Mesenchymal stem cell (in vitro differentiated cells and primary cell): Measurements from ENCODE around the gene MARCHF3.

ENCODE experiments used
- DNase-seq: peaks from one replicate; pipeline ENCODE4 v3.0.0-alpha.2; 2013
- H2AFZ ChIP-seq: one replicate; pipeline ENCODE4 v1.6.1; 2013; ENCODE audit warnings: low read depth, mild to moderate bottlenecking, control low read depth, inconsistent platforms, low read length, moderate library complexity
- H2AK5ac ChIP-seq: 2 replicates; pipeline ENCODE4 v1.6.1; 2013; ENCODE audit warnings: low read length, moderate library complexity, mild to moderate bottlenecking, inconsistent platforms; ENCODE audit not compliant: severe bottlenecking
- H2BK120ac ChIP-seq: one replicate; pipeline ENCODE4 v1.6.1; 2013; ENCODE audit warnings: low read depth, mild to moderate bottlenecking, inconsistent platforms, low read length, moderate library complexity
- H2BK12ac ChIP-seq, 2 experiments: one replicate each; pipeline ENCODE4 v1.6.1; 2013; ENCODE audit warnings: inconsistent platforms in 2 of 2, low read length in 2 of 2, mild to moderate bottlenecking in 2 of 2, moderate library complexity in 2 of 2, control low read depth in 1 of 2
- H2BK15ac ChIP-seq: one replicate; pipeline ENCODE4 v1.6.1; 2013; ENCODE audit warnings: mild to moderate bottlenecking, low read depth, inconsistent platforms; ENCODE audit not compliant: poor library complexity, severe bottlenecking
- H2BK5ac ChIP-seq: 2 replicates; pipeline ENCODE4 v1.6.1; 2013; ENCODE audit warnings: low read depth, mild to moderate bottlenecking, low read length, control low read depth, inconsistent platforms; ENCODE audit not compliant: poor library complexity, severe bottlenecking
- H3K14ac ChIP-seq, 2 experiments: one replicate each; pipeline ENCODE4 v1.6.1; 2013; ENCODE audit warnings: inconsistent platforms in 2 of 2, low read length in 2 of 2, control low read depth in 1 of 2, mild to moderate bottlenecking in 1 of 2, moderate library complexity in 1 of 2
- H3K18ac ChIP-seq, 2 experiments: one replicate each; pipeline ENCODE4 v1.6.1; 2013; ENCODE audit warnings: inconsistent platforms in 2 of 2, low read length in 2 of 2, control low read depth in 1 of 2, low read depth in 1 of 2, mild to moderate bottlenecking in 1 of 2
- H3K23ac ChIP-seq, 2 experiments: one replicate each; pipeline ENCODE4 v1.6.1; 2013; ENCODE audit warnings: inconsistent platforms in 2 of 2, low read length in 2 of 2, mild to moderate bottlenecking in 2 of 2, moderate library complexity in 2 of 2, control low read depth in 1 of 2
- H3K27ac ChIP-seq: 2 replicates; pipeline ENCODE4 v1.5.1; 2013; ENCODE audit warnings: mild to moderate bottlenecking, moderate library complexity, low read length, control low read depth, inconsistent platforms; ENCODE audit not compliant: poor library complexity, severe bottlenecking
- H3K27me3 ChIP-seq, 2 experiments: 2 replicates each; pipeline versions ENCODE4 v1.6.1 to v1.7.0; 2013; ENCODE audit warnings: low read length in 2 of 2, mild to moderate bottlenecking in 2 of 2, moderate library complexity in 2 of 2, control low read depth in 1 of 2, inconsistent platforms in 1 of 2; ENCODE audit not compliant: control insufficient read depth in 1 of 2, insufficient read depth in 1 of 2
- H3K36me3 ChIP-seq, 2 experiments: 2 replicates each; pipeline versions ENCODE4 v1.6.1 to v1.7.0; 2013; ENCODE audit warnings: low read length in 2 of 2, control low read depth in 1 of 2, inconsistent platforms in 1 of 2, low read depth in 1 of 2, mild to moderate bottlenecking in 1 of 2; ENCODE audit not compliant: insufficient read depth in 2 of 2, control insufficient read depth in 1 of 2
- H3K4ac ChIP-seq, 2 experiments: one replicate each; pipeline ENCODE4 v1.6.1; 2013; ENCODE audit warnings: inconsistent platforms in 2 of 2, low read length in 2 of 2, mild to moderate bottlenecking in 2 of 2, moderate library complexity in 2 of 2, control low read depth in 1 of 2, low read depth in 1 of 2
- H3K4me1 ChIP-seq: 2 replicates; pipeline ENCODE4 v1.6.1; 2013; ENCODE audit warnings: low read depth, low read length, control low read depth; ENCODE audit not compliant: control insufficient read depth, insufficient read depth
- H3K4me2 ChIP-seq: 2 replicates; pipeline ENCODE4 v1.6.1; 2013; ENCODE audit warnings: low read length, mild to moderate bottlenecking, inconsistent platforms; ENCODE audit not compliant: poor library complexity, severe bottlenecking
- H3K4me3 ChIP-seq, 2 experiments: 2 replicates each; pipeline versions ENCODE4 v1.5.1 to v1.7.0; 2013; ENCODE audit warnings: low read length in 2 of 2, mild to moderate bottlenecking in 2 of 2, control low read depth in 1 of 2, low read depth in 1 of 2; ENCODE audit not compliant: insufficient read depth in 1 of 2
- H3K79me1 ChIP-seq: replicated peaks from 2 replicates; pipeline ENCODE4 v1.6.1; 2013; ENCODE audit warnings: mild to moderate bottlenecking, control low read depth, low read length, inconsistent platforms; ENCODE audit not compliant: poor library complexity, severe bottlenecking
- H3K9ac ChIP-seq: 2 replicates; pipeline ENCODE4 v1.7.0; 2013; ENCODE audit warnings: mild to moderate bottlenecking, low read length, moderate library complexity
- H3K9me3 ChIP-seq: 2 replicates; pipeline ENCODE4 v1.7.0; 2013; ENCODE audit warnings: mild to moderate bottlenecking, low read length; ENCODE audit not compliant: control insufficient read depth
- H4K8ac ChIP-seq: one replicate; pipeline ENCODE4 v1.6.1; 2013; ENCODE audit warnings: inconsistent platforms, mild to moderate bottlenecking, low read length, moderate library complexity
- H4K91ac ChIP-seq: one replicate; pipeline ENCODE4 v1.6.1; 2013; ENCODE audit warnings: mild to moderate bottlenecking, low read length, inconsistent platforms
- WGBS: methylation state at CpG from one replicate; pipeline ENCODE4 v1.1.7; 2013; ENCODE audit warnings: mixed read lengths; 5-methylcytosine and 5-hydroxymethylcytosine counted together

MARCHF3 gene

DNA sequence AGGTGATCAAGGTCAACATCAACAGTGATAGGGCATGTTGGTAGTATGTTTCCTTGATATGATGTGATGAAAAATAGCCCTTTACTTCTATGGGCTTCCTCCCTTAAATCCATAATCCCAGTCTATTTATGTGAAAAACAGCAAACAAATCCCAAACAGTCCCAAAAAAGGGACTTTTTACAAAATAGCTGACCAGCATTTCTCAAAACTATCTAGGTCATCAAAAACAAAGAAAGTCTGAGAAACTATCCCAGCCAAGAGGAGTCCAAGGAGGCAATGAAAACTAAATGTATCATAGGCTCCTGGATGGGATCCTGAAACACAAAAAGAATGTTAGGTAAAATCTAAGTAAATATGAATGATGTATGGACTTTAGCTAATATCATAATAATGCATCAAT lies 71.2 kb downstream of the MARCHF3 start:
- no peak overlapping the region for H4K8ac ChIP-seq
- H3K9ac ChIP-seq = no peak overlapping the region

DNA sequence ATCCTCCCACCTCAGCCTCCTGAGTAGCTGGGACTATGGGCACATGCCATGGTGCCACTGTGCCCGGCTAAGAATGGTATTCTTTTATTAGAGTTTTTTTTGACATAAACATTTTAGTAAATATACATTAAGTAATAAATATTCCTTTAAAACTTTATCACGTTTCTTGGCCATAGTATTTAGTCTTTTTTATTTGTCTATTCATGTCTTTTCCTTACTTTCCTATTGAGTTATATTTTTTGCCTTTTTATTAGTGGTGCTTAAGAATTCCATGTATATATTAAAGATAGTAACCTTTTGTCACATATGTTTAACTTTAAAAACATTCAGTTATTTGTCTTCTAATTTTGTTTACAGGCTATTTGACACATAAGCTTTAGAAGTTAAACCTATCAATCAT lies 73.4 kb downstream of the MARCHF3 start:
- H2BK5ac ChIP-seq = no peak overlapping the region
- H3K79me1 ChIP-seq = no peaks in the 10 kb centered on the region
- no peaks in the 10 kb centered on the region for H3K27me3 ChIP-seq
- no peak overlapping the region for H3K4me3 ChIP-seq
- H3K4me1 ChIP-seq = no peaks in the 10 kb centered on the region
- H2BK15ac ChIP-seq = no peak overlapping the region
- no peak for DNase-seq
- no peak overlapping the region for H3K27ac ChIP-seq
- no peak overlapping the region for H2BK12ac ChIP-seq
- H4K8ac ChIP-seq = no peak overlapping the region
- no peak overlapping the region for H4K91ac ChIP-seq
- H3K9me3 ChIP-seq = no peaks in the 10 kb centered on the region
- H2BK120ac ChIP-seq = no peak overlapping the region
- H3K9ac ChIP-seq = no peak overlapping the region
- no peak overlapping the region for H3K18ac ChIP-seq
- no peak overlapping the region for H3K4me2 ChIP-seq
- no peak overlapping the region for H2AFZ ChIP-seq
- no peak overlapping the region for H2AK5ac ChIP-seq
- no peak overlapping the region for H3K23ac ChIP-seq
- no peak overlapping the region for H3K14ac ChIP-seq
- WGBS = no CpG with 5 or more reads among the region's 2 CpGs
- no peaks in the 10 kb centered on the region for H3K36me3 ChIP-seq
- H3K4ac ChIP-seq = no peak overlapping the region

More for the DNA sequence above, 71.2 kb downstream of the MARCHF3 start:
- Histone ChIP-seq H3K4ac (no peak overlapping the region), H2BK12ac (no peak overlapping the region), H3K27ac (no peak overlapping the region), H3K4me1 (no peaks in the 10 kb centered on the region), H3K36me3 (no peaks in the 10 kb centered on the region), H2BK5ac (no peak overlapping the region), H2AK5ac (no peak overlapping the region), H3K79me1 (no peaks in the 10 kb centered on the region), H2BK120ac (no peak overlapping the region), H3K4me2 (no peak overlapping the region), H3K27me3 (no peaks in the 10 kb centered on the region), H2BK15ac (no peak overlapping the region), H2AFZ (no peak overlapping the region), H3K23ac (no peak overlapping the region), H3K9me3 (no peaks in the 10 kb centered on the region), H3K4me3 (no peak overlapping the region), H3K18ac (no peak overlapping the region), H4K91ac (no peak overlapping the region), H3K14ac (no peak overlapping the region)
- DNase-seq = no peak

DNA sequence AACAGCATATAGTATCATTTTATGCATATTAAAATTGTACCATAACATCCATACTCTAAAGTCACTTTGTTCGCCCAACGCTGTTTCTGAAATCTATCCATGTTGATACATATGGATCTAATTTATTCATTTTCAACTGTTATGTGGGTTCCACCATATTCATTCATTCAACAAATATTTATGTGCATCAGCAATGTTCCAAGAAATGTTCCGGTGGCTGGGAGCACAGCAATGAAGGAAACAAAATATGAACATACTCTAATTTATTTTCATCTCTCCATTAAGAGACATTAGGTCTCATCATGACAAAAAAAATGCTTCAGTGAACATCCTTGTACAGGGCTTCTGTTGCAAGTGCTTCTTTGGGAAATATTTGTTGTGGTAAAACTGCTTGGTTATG lies 75.4 kb downstream of the MARCHF3 start:
- H3K4me2 ChIP-seq = no peak overlapping the region
- H3K36me3 ChIP-seq = no peaks in the 10 kb centered on the region
- no peak overlapping the region for H3K9ac ChIP-seq
- H3K79me1 ChIP-seq = no peaks in the 10 kb centered on the region
- H3K27me3 ChIP-seq = no peaks in the 10 kb centered on the region
- no peak overlapping the region for H2BK15ac ChIP-seq
- H3K23ac ChIP-seq = no peak overlapping the region
- no peak overlapping the region for H3K4me3 ChIP-seq
- H2BK12ac ChIP-seq = no peak overlapping the region
- no peak overlapping the region for H2BK120ac ChIP-seq
- H2AK5ac ChIP-seq = no peak overlapping the region
- no peak overlapping the region for H4K91ac ChIP-seq
- H3K27ac ChIP-seq = no peak overlapping the region
- H3K9me3 ChIP-seq = no peaks in the 10 kb centered on the region
- H2BK5ac ChIP-seq = no peak overlapping the region
- H3K4ac ChIP-seq = no peak overlapping the region
- no peak overlapping the region for H3K18ac ChIP-seq
- H3K4me1 ChIP-seq = no peaks in the 10 kb centered on the region
- no peak overlapping the region for H2AFZ ChIP-seq
- no peak for DNase-seq
- H4K8ac ChIP-seq = no peak overlapping the region
- WGBS = 80% methylated on average over 2 of the region's 3 CpGs
- no peak overlapping the region for H3K14ac ChIP-seq

DNA sequence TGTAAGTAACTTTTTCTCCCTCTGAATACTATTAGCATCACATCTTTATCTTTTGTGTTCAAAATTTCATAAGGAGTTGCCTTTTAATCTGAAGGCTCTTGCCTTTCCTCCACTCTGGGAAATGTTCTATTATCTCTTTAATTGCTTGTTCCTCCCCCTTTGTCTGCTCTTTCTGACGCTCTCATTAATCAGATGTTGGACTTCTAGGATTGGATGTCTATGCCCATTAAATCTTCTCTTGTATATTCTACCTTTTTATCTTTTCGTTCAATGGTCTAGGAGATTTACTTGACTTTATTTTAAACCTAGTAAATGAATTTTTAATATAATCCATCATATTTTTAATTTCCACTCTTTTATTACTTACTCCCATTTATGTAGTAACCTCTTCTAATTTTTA lies 76.7 kb downstream of the MARCHF3 start:
- no peak overlapping the region for H3K18ac ChIP-seq
- H4K8ac ChIP-seq = no peak overlapping the region
- H3K23ac ChIP-seq = no peak overlapping the region
- H3K9ac ChIP-seq = no peak overlapping the region
- H3K4me3 ChIP-seq = no peak overlapping the region
- no peak overlapping the region for H2BK5ac ChIP-seq
- no peak overlapping the region for H2AFZ ChIP-seq
- H3K27ac ChIP-seq = no peak overlapping the region
- no CpG with 5 or more reads among the region's 2 CpGs for WGBS
- H2BK120ac ChIP-seq = no peak overlapping the region
- H3K4me2 ChIP-seq = no peak overlapping the region
- no peaks in the 10 kb centered on the region for H3K27me3 ChIP-seq
- no peak for DNase-seq
- H3K4me1 ChIP-seq = no peaks in the 10 kb centered on the region
- H2BK15ac ChIP-seq = no peak overlapping the region
- H3K4ac ChIP-seq = no peak overlapping the region
- no peak overlapping the region for H2AK5ac ChIP-seq
- no peak overlapping the region for H2BK12ac ChIP-seq
- H3K36me3 ChIP-seq = no peaks in the 10 kb centered on the region
- no peak overlapping the region for H4K91ac ChIP-seq
- no peak overlapping the region for H3K14ac ChIP-seq
- H3K9me3 ChIP-seq = no peaks in the 10 kb centered on the region
- H3K79me1 ChIP-seq = no peaks in the 10 kb centered on the region
